Astrocyte (in vitro differentiated cells and primary cell): ENCODE data around the gene KIRREL3.

Source experiments
- EZH2 ChIP-seq: IDR thresholded peaks from 2 replicates; pipeline ENCODE4 v1.6.1; 2012; ENCODE audit warnings: mild to moderate bottlenecking, low read length, inconsistent platforms; ENCODE audit not compliant: insufficient read depth
- TF ChIP-seq, protein P1 (sequence below): IDR thresholded peaks from 2 replicates; pipeline ENCODE4 v1.5.1; 2011; ENCODE audit warnings: low read depth, mild to moderate bottlenecking, inconsistent platforms, low read length, moderate library complexity; ENCODE audit not compliant: insufficient read depth

GRCh38 chr11:126868741-126869140 lies 131.8 kb downstream of the KIRREL3 start:
- TF ChIP-seq, protein P1, sequence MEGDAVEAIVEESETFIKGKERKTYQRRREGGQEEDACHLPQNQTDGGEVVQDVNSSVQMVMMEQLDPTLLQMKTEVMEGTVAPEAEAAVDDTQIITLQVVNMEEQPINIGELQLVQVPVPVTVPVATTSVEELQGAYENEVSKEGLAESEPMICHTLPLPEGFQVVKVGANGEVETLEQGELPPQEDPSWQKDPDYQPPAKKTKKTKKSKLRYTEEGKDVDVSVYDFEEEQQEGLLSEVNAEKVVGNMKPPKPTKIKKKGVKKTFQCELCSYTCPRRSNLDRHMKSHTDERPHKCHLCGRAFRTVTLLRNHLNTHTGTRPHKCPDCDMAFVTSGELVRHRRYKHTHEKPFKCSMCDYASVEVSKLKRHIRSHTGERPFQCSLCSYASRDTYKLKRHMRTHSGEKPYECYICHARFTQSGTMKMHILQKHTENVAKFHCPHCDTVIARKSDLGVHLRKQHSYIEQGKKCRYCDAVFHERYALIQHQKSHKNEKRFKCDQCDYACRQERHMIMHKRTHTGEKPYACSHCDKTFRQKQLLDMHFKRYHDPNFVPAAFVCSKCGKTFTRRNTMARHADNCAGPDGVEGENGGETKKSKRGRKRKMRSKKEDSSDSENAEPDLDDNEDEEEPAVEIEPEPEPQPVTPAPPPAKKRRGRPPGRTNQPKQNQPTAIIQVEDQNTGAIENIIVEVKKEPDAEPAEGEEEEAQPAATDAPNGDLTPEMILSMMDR: no peak
- no peak for TF ChIP-seq EZH2
